NCI-H226 (cell line): ENCODE data around the gene SHB.

Experiments used
- DNase-seq: peaks from one replicate; pipeline ENCODE4 v3.0.0-alpha.2; 2015

SHB gene

GRCh38 chr9:38068701-38069628 is at the start of gene SHB:
TSS of gene SHB (minus strand) at chr9:38069227. CDS start at chr9:38068645, 582 bp downstream.
- peak; percentile 66 for DNase-seq

GRCh38 chr9:38117651-38118050 is 48.6 kb upstream of the SHB start:
- no peak for DNase-seq

- DNase-seq = no peak
Measured at GRCh38 chr9:38114905-38115304, 45.9 kb upstream of the SHB start.

GRCh38 chr9:38112456-38112855 is 43.4 kb upstream of the SHB start:
- no peak for DNase-seq

- no peak for DNase-seq
Measured at GRCh38 chr9:38112049-38112448, 43.0 kb upstream of the SHB start.

- no peak for DNase-seq
Measured at GRCh38 chr9:38110476-38110875, 41.4 kb upstream of the SHB start.

GRCh38 chr9:38109601-38110000 is 40.6 kb upstream of the SHB start:
- DNase-seq = no peak

- no peak for DNase-seq
Measured at GRCh38 chr9:38108326-38108725, 39.3 kb upstream of the SHB start.

GRCh38 chr9:38107811-38108304 is 38.8 kb upstream of the SHB start:
- no peak for DNase-seq

GRCh38 chr9:38107405-38107804 is 38.4 kb upstream of the SHB start:
- DNase-seq = no peak

- no peak for DNase-seq
Measured at GRCh38 chr9:38106488-38106887, 37.5 kb upstream of the SHB start.

GRCh38 chr9:38103340-38103739 is 34.3 kb upstream of the SHB start:
- DNase-seq = no peak

GRCh38 chr9:38101423-38101822 is 32.4 kb upstream of the SHB start:
- DNase-seq = no peak

- no peak for DNase-seq
Measured at GRCh38 chr9:38096238-38096805, 27.3 kb upstream of the SHB start.

- DNase-seq = no peak
Measured at GRCh38 chr9:38094165-38094564, 25.1 kb upstream of the SHB start.

GRCh38 chr9:38092656-38093055 is 23.6 kb upstream of the SHB start:
- DNase-seq = no peak

- DNase-seq = no peak
Measured at GRCh38 chr9:38092200-38092524, 23.1 kb upstream of the SHB start.

GRCh38 chr9:38091310-38092199 is 22.5 kb upstream of the SHB start:
- no peak for DNase-seq

- no peak for DNase-seq
Measured at GRCh38 chr9:38090170-38090569, 21.1 kb upstream of the SHB start.

GRCh38 chr9:38089387-38090165 is 20.5 kb upstream of the SHB start:
- DNase-seq = no peak

GRCh38 chr9:38088006-38088925 is 19.2 kb upstream of the SHB start:
- DNase-seq = no peak
